ENCODE measurements around the gene CLIP1. TPM values are rescaled to one million over a fixed set of nuclear protein-coding genes. Genes with fewer than 3 reads are reported as not detected.
"Not testable (repeated sequence)": the region's sequence is repeated elsewhere in the genome, so short reads cannot be mapped to it uniquely, and the experiment has no call there.

The CLIP1 gene
- polyA plus RNA-seq, 1 donor: 50.4 TPM

GRCh38 chr12:122310626-122311333 is 111.7 kb downstream of the CLIP1 start:
- no peak for DNase-seq

- DNase-seq: no peak
Measured at GRCh38 chr12:122309564-122310121, 112.8 kb downstream of the CLIP1 start.

GRCh38 chr12:122308811-122309210 is 113.7 kb downstream of the CLIP1 start:
- no peak for DNase-seq

GRCh38 chr12:122306407-122306806 is 116.1 kb downstream of the CLIP1 start:
- DNase-seq: no peak

- no peak for DNase-seq
Measured at GRCh38 chr12:122304924-122305323, 117.5 kb downstream of the CLIP1 start.

GRCh38 chr12:122303068-122303467 is 119.4 kb downstream of the CLIP1 start:
- DNase-seq: no peak

- DNase-seq: no peak
Measured at GRCh38 chr12:122298071-122298748, 124.3 kb downstream of the CLIP1 start.

GRCh38 chr12:122297494-122297893 is 125.0 kb downstream of the CLIP1 start:
- no peak for DNase-seq

GRCh38 chr12:122295877-122296276 is 126.6 kb downstream of the CLIP1 start:
- no peak for DNase-seq

GRCh38 chr12:122293081-122293480 is 129.4 kb downstream of the CLIP1 start:
- no peak for DNase-seq

- DNase-seq: no peak
Measured at GRCh38 chr12:122291431-122291830, 131.0 kb downstream of the CLIP1 start.

GRCh38 chr12:122283680-122284079 is 138.8 kb downstream of the CLIP1 start:
- DNase-seq: no peak

- DNase-seq: no peak
Measured at GRCh38 chr12:122282061-122282460, 140.4 kb downstream of the CLIP1 start.

- no peak for DNase-seq
Measured at GRCh38 chr12:122276242-122276641, 146.2 kb downstream of the CLIP1 start.

- DNase-seq: no peak
Measured at GRCh38 chr12:122275459-122275858, 147.0 kb downstream of the CLIP1 start.

- peak; percentile 95 for DNase-seq
Measured at GRCh38 chr12:122266230-122266901, 156.1 kb downstream of the CLIP1 start, which contains the start of gene VPS33A. VPS33A (minus strand) TSS chr12:122266494; CDS start chr12:122266408, 86 bp downstream.

GRCh38 chr12:122265886-122266229 is 156.6 kb downstream of the CLIP1 start:
- DNase-seq: no peak

GRCh38 chr12:122265476-122265875 is 157.0 kb downstream of the CLIP1 start:
- DNase-seq: no peak

- DNase-seq: not testable (repeated sequence)
Measured at GRCh38 chr12:122260735-122261134, 161.7 kb downstream of the CLIP1 start.

GRCh38 chr12:122258939-122259338 is 163.5 kb downstream of the CLIP1 start:
- DNase-seq: not testable (repeated sequence)

- DNase-seq: not testable (repeated sequence)
Measured at GRCh38 chr12:122258462-122258861, 164.0 kb downstream of the CLIP1 start.

GRCh38 chr12:122250536-122250935 is 171.9 kb downstream of the CLIP1 start:
- no peak for DNase-seq

GRCh38 chr12:122250047-122250446 is 172.4 kb downstream of the CLIP1 start:
- DNase-seq: no peak
